WTC11 (cell line): ENCODE measurements around the gene RALBP1. TPM values are rescaled to one million over a fixed set of nuclear protein-coding genes. Genes with fewer than 3 reads are reported as not detected.

Experiments
- ATAC-seq: fragments of 200-7000 bp; cut with Tn5 transposase; 2 replicates; pipeline ENCODE4 v1.10.0; 2021; ENCODE audit warnings: mild to moderate bottlenecking, moderate library complexity
- CTCF ChIA-PET: fragments of 300-600 bp; sonication (Branson Sonifier 250); formaldehyde crosslinking; loops from one replicate; lab custom pipeline; 2021; ENCODE audit warnings: antibody characterized with exemption; lab: Charles Lee
- POLR2A ChIA-PET: fragments of 350-600 bp; sonication (Branson Sonifier 250); formaldehyde crosslinking; loops from one replicate; lab custom pipeline; 2021; ENCODE audit warnings: antibody characterized with exemption; lab: Charles Lee
- DNase-seq: peaks from one replicate; pipeline ENCODE4 v3.0.0; 2021; ENCODE audit warnings: low spot score
- H3K27ac Mint-ChIP-seq: 2 replicates; pipeline ENCODE4 v1.8.0; 2021; ENCODE audit warnings: mixed read lengths
- H3K27me3 Mint-ChIP-seq: 2 replicates; pipeline ENCODE4 v1.8.0; 2021; ENCODE audit warnings: low read depth, mild to moderate bottlenecking, moderate library complexity, mixed read lengths
- H3K36me3 Mint-ChIP-seq: 2 replicates; pipeline ENCODE4 v1.8.0; 2021; ENCODE audit warnings: mixed read lengths
- H3K4me1 Mint-ChIP-seq: 2 replicates; pipeline ENCODE4 v1.8.0; 2022; ENCODE audit warnings: mixed read lengths
- H3K4me3 Mint-ChIP-seq: 2 replicates; pipeline ENCODE4 v1.8.0; 2021; ENCODE audit warnings: mild to moderate bottlenecking, moderate library complexity, mixed read lengths
- H3K9me3 Mint-ChIP-seq: 2 replicates; pipeline ENCODE4 v1.8.0; 2021; ENCODE audit warnings: mixed read lengths
- AR ChIP-seq: fragments of 250-450 bp; sonication (Bioruptor Pico); IDR thresholded peaks from 2 replicates; pipeline ENCODE4 v1.9.0; 2021; ENCODE audit warnings: mild to moderate bottlenecking
- ATF1 ChIP-seq: sonication (generic); formaldehyde crosslinking; IDR thresholded peaks from 2 replicates; pipeline ENCODE4 v1.8.1; 2023; ENCODE audit warnings: mild to moderate bottlenecking, moderate library complexity, missing genetic modification reagents
- E2F1 ChIP-seq: sonication (generic); formaldehyde crosslinking; IDR thresholded peaks from 2 replicates; pipeline ENCODE4 v1.8.0; 2022; ENCODE audit warnings: mild to moderate bottlenecking, missing genetic modification reagents
- EMX1 ChIP-seq: fragments of 250-450 bp; sonication (Bioruptor Pico); IDR thresholded peaks from 2 replicates; pipeline ENCODE4 v1.8.0; 2021; ENCODE audit warnings: mild to moderate bottlenecking
- ESRRA ChIP-seq: sonication (generic); formaldehyde crosslinking; IDR thresholded peaks from 2 replicates; pipeline ENCODE4 v1.8.1; 2022; ENCODE audit warnings: mild to moderate bottlenecking, missing genetic modification reagents, borderline replicate concordance
- FOXJ3 ChIP-seq: sonication (generic); formaldehyde crosslinking; IDR thresholded peaks from 2 replicates; pipeline ENCODE4 v1.9.0; 2021; ENCODE audit warnings: missing genetic modification reagents, mild to moderate bottlenecking, borderline replicate concordance
- FOXP1 ChIP-seq: sonication (generic); formaldehyde crosslinking; IDR thresholded peaks from 2 replicates; pipeline ENCODE4 v1.8.0; 2022; ENCODE audit warnings: missing genetic modification reagents, mild to moderate bottlenecking, moderate library complexity, borderline replicate concordance
- MLX ChIP-seq: sonication (generic); formaldehyde crosslinking; IDR thresholded peaks from 2 replicates; pipeline ENCODE4 v1.8.1; 2023; ENCODE audit warnings: mild to moderate bottlenecking, missing genetic modification reagents, moderate library complexity
- NFYB ChIP-seq: sonication (generic); formaldehyde crosslinking; conservative IDR thresholded peaks from 2 replicates; pipeline ENCODE4 v1.8.0; 2022; ENCODE audit warnings: low read depth, missing genetic modification reagents
- NR2C2 ChIP-seq: sonication (generic); formaldehyde crosslinking; IDR thresholded peaks from 2 replicates; pipeline ENCODE4 v1.8.0; 2022; ENCODE audit warnings: mild to moderate bottlenecking, missing genetic modification reagents
- RELA ChIP-seq: sonication (generic); formaldehyde crosslinking; IDR thresholded peaks from 2 replicates; pipeline ENCODE4 v1.8.1; 2022; ENCODE audit warnings: missing genetic modification reagents, mild to moderate bottlenecking, borderline replicate concordance
- SMAD3 ChIP-seq: sonication (generic); formaldehyde crosslinking; IDR thresholded peaks from 2 replicates; pipeline ENCODE4 v1.8.0; 2022; ENCODE audit warnings: missing genetic modification reagents, mild to moderate bottlenecking, borderline replicate concordance
- ZNF138 ChIP-seq: sonication (generic); formaldehyde crosslinking; conservative IDR thresholded peaks from 2 replicates; pipeline ENCODE4 v1.8.1; 2022; ENCODE audit warnings: mild to moderate bottlenecking, moderate library complexity, missing genetic modification reagents
- ZNF416 ChIP-seq: fragments of 250-450 bp; sonication (Bioruptor Pico); IDR thresholded peaks from 2 replicates; pipeline ENCODE4 v1.9.0; 2021; ENCODE audit warnings: mild to moderate bottlenecking, inconsistent platforms
- ZSCAN18 ChIP-seq: fragments of 250-450 bp; sonication (Bioruptor Pico); IDR thresholded peaks from 2 replicates; pipeline ENCODE4 v2.1.2; 2022; ENCODE audit warnings: mild to moderate bottlenecking, moderate library complexity
- total RNA-seq: library from RNA; stranded (reverse); gene quantifications from 3 replicates; pipeline ENCODE4 v1.2.3, GENCODE V29; 2021
- TF ChIP-seq, protein P1 (sequence below): sonication (generic); formaldehyde crosslinking; IDR thresholded peaks from 2 replicates; pipeline ENCODE4 v1.8.1; 2022; ENCODE audit warnings: low read depth, mild to moderate bottlenecking, moderate library complexity, missing genetic modification reagents, borderline replicate concordance
- TF ChIP-seq, protein P2 (sequence below): sonication (generic); formaldehyde crosslinking; IDR thresholded peaks from 2 replicates; pipeline ENCODE4 v1.8.1; 2023; ENCODE audit warnings: mild to moderate bottlenecking, missing genetic modification reagents, moderate library complexity
- TF ChIP-seq, protein P3 (sequence below): fragments of 250-450 bp; sonication (Bioruptor Pico); conservative IDR thresholded peaks from 2 replicates; pipeline ENCODE4 v1.9.0; 2021; ENCODE audit warnings: mild to moderate bottlenecking
- TF ChIP-seq, protein P4 (sequence below): sonication (generic); formaldehyde crosslinking; IDR thresholded peaks from 2 replicates; pipeline ENCODE4 v1.8.1; 2022; ENCODE audit warnings: missing genetic modification reagents, borderline replicate concordance

Gene RALBP1
- total RNA-seq, 1 experiment from 2014 or later = 69.3 TPM

DNA sequence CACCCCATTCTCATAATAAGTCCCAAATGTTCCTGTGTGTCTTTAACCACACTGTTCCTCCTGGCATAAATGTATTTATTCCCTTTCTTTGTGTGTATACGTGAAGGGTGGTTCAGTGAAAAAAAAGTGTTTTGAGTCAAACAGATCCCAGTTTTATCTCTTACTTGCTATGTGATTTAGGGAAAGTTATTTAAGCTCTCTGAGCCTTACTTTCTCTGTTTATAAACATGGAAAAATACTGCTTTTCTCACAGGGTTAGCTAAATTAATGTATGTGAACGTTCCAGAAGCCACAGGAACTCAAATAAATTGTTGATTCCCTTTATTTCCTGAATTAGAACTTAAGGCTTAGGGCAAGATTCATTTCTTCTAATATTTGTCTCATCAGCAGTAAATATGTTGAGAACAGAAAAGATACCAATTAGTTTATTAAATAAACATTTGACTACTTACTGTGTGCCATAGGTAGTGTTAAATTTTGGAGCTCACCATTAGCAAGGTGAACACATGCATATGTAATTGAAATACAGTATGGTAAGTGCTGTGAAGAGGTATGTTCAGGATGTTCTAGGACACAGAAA lies 33.2 kb downstream of the RALBP1 start:
- Mint-ChIP-seq H3K9me3 (peaks cover 17% of the 10 kb centered on the region), H3K27ac (peak overlapping the region; percentile 17), H3K36me3 (peaks cover 12% of the 10 kb centered on the region), H3K27me3 (no peaks in the 10 kb centered on the region), H3K4me3 (no peak overlapping the region), H3K4me1 (peaks cover 34% of the 10 kb centered on the region)
- no peak for DNase-seq
- CTCF ChIA-PET = no interaction called here
- POLR2A ChIA-PET = interaction anchor here (0.6 kb wide), 1 partner anchor 157 kb away, joined by 3 read pairs; no protein-coding TSS in a partner anchor
- TF ChIP-seq ZNF138 (CRISPR knock-in tag) = no peak
- TF ChIP-seq E2F1 = no peak
- TF ChIP-seq NR2C2 (CRISPR knock-in tag) = no peak
- no peak for TF ChIP-seq AR (CRISPR knock-in tag)
- TF ChIP-seq, protein P1, sequence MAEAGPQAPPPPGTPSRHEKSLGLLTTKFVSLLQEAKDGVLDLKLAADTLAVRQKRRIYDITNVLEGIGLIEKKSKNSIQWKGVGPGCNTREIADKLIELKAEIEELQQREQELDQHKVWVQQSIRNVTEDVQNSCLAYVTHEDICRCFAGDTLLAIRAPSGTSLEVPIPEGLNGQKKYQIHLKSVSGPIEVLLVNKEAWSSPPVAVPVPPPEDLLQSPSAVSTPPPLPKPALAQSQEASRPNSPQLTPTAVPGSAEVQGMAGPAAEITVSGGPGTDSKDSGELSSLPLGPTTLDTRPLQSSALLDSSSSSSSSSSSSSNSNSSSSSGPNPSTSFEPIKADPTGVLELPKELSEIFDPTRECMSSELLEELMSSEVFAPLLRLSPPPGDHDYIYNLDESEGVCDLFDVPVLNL (CRISPR knock-in tag) = no peak
- no peak for TF ChIP-seq RELA
- no peak for TF ChIP-seq NFYB (CRISPR knock-in tag)
- no peak for TF ChIP-seq ATF1 (CRISPR knock-in tag)
- TF ChIP-seq, protein P2, sequence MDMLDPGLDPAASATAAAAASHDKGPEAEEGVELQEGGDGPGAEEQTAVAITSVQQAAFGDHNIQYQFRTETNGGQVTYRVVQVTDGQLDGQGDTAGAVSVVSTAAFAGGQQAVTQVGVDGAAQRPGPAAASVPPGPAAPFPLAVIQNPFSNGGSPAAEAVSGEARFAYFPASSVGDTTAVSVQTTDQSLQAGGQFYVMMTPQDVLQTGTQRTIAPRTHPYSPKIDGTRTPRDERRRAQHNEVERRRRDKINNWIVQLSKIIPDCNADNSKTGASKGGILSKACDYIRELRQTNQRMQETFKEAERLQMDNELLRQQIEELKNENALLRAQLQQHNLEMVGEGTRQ (CRISPR knock-in tag) = no peak
- TF ChIP-seq, protein P3, sequence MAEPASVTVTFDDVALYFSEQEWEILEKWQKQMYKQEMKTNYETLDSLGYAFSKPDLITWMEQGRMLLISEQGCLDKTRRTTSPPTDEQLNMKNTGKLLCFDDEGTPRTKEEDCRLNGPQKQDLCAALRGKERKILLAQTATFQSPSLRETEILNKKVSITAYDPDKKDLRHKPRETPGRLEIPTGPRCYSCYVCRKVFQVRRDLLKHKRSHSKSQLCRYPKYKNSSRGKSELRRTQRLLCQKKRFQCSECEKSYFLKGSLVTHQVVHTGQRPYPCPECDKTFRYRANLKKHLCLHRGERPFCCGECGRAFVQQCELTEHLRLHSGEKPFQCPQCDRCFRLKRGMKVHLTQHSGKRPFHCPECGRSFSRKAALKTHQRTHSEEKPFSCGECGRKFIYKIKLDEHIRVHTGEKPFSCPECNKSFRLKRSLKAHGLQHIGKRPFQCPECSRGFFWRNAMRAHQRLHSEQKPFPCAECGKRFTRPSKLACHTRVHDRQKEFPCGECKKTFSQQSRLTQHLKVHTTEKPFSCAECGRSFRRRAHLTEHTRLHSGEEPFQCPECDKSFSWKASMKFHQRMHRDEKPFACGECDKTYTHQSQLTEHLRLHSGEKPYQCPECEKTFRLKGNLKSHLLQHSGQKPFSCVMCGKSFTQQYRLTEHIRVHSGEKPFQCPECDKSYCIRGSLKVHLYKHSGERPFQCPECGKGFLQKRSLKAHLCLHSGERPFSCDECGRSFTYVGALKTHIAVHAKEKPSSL (CRISPR knock-in tag) = no peak
- no peak for TF ChIP-seq EMX1 (CRISPR knock-in tag)
- no peak for TF ChIP-seq ESRRA (CRISPR knock-in tag)
- no peak for TF ChIP-seq FOXJ3
- TF ChIP-seq, protein P4, sequence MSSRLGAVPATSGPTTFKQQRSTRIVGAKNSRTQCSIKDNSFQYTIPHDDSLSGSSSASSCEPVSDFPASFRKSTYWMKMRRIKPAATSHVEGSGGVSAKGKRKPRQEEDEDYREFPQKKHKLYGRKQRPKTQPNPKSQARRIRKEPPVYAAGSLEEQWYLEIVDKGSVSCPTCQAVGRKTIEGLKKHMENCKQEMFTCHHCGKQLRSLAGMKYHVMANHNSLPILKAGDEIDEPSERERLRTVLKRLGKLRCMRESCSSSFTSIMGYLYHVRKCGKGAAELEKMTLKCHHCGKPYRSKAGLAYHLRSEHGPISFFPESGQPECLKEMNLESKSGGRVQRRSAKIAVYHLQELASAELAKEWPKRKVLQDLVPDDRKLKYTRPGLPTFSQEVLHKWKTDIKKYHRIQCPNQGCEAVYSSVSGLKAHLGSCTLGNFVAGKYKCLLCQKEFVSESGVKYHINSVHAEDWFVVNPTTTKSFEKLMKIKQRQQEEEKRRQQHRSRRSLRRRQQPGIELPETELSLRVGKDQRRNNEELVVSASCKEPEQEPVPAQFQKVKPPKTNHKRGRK (CRISPR knock-in tag) = no peak
- TF ChIP-seq MLX (CRISPR knock-in tag) = no peak
- no peak for TF ChIP-seq SMAD3 (CRISPR knock-in tag)
- TF ChIP-seq FOXP1 (CRISPR knock-in tag) = no peak
- no peak for TF ChIP-seq ZSCAN18 (CRISPR knock-in tag)
- no peak for TF ChIP-seq ZNF416 (CRISPR knock-in tag)
- ATAC-seq = no peak
